AG09319 (cell line): ENCODE results near the gene SMIM45.
"Not testable (repeated sequence)": the region's sequence is repeated elsewhere in the genome, so short reads cannot be mapped to it uniquely, and the experiment has no call there.

ENCODE experiments used
- DNase-seq: peaks from one replicate; pipeline ENCODE4 v3.0.0-alpha.2; 2010; ENCODE audit warnings: low read depth; ENCODE audit errors: extremely low read depth
- TF ChIP-seq, protein P1 (sequence below): IDR thresholded peaks from 2 replicates; pipeline ENCODE4 v1.5.1; 2011; ENCODE audit warnings: low read depth, mild to moderate bottlenecking, inconsistent platforms, low read length, moderate library complexity

SMIM45 gene

DNA sequence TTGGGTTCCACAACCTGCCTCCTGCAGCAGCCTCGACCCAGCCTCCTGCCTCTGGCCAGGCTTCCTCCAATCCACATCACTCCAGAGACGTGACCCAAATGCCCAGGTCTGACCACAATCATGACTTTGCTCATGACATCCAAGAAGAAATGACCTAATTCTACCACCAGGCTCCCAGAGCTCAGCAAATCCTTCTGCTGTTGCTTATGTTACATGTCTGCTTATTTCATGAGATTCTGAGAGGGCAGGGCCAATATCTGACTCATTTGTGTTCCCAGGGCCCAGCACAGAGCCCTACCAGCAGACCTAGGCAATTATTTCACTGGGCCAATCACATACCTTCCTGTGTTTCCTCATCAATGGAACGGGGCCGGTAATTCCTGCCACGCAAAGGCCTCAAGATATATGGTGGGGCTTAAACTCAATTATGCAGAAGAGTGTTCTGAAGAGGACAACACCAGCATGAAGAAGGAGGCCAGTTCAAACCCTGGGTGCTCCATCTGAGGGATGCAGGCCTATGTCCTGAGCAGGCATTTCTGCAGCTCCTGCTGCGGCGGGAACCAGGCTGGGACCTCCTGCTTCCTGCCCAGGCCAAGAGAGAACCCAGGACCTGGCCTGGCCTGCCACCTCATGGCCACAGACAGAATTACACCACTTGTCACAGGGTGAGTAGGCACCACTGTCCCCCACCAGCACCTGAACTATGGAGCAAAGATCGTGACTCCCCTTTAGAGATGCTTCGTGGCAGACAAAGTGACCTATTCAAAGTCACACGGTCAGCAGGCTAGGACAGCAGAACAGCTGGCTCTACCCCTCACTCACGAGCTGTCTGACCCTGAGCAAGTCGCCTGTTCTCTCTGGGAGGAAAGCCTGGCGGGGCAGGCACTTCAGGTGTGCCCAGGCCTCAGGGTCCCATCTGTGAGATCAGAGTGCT lies 10.9 kb upstream of the SMIM45 start:
- TF ChIP-seq, protein P1, sequence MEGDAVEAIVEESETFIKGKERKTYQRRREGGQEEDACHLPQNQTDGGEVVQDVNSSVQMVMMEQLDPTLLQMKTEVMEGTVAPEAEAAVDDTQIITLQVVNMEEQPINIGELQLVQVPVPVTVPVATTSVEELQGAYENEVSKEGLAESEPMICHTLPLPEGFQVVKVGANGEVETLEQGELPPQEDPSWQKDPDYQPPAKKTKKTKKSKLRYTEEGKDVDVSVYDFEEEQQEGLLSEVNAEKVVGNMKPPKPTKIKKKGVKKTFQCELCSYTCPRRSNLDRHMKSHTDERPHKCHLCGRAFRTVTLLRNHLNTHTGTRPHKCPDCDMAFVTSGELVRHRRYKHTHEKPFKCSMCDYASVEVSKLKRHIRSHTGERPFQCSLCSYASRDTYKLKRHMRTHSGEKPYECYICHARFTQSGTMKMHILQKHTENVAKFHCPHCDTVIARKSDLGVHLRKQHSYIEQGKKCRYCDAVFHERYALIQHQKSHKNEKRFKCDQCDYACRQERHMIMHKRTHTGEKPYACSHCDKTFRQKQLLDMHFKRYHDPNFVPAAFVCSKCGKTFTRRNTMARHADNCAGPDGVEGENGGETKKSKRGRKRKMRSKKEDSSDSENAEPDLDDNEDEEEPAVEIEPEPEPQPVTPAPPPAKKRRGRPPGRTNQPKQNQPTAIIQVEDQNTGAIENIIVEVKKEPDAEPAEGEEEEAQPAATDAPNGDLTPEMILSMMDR: peak; percentile 84
- DNase-seq: peak; percentile 86

DNA sequence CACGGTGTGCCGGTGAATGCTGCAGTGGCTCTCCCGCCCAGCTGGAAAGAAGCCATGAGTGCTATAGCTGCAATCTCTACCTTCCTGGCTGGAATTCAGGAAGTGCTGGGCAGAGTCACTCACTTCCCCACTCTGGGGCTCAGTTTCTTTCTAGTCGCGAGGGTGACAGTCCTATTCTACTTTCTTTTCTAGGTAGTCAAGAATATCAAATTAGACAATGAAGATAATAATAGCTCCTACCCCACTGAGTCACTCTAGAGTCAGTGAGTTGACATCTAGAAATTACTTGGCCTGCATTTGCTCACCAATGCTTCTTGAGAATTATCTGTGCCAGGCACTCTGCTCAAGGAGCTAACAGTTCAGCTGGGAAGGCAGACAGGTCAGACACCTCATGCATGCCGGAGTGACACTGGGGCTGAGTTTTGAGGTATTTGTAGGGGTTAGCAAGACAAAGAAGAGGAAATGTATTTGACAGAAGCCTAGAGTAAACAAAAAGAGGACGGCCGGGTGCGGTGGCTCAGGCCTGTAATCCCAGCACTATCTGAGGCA lies 8.2 kb upstream of the SMIM45 start:
- TF ChIP-seq, protein P1: no peak
- no peak for DNase-seq

DNA sequence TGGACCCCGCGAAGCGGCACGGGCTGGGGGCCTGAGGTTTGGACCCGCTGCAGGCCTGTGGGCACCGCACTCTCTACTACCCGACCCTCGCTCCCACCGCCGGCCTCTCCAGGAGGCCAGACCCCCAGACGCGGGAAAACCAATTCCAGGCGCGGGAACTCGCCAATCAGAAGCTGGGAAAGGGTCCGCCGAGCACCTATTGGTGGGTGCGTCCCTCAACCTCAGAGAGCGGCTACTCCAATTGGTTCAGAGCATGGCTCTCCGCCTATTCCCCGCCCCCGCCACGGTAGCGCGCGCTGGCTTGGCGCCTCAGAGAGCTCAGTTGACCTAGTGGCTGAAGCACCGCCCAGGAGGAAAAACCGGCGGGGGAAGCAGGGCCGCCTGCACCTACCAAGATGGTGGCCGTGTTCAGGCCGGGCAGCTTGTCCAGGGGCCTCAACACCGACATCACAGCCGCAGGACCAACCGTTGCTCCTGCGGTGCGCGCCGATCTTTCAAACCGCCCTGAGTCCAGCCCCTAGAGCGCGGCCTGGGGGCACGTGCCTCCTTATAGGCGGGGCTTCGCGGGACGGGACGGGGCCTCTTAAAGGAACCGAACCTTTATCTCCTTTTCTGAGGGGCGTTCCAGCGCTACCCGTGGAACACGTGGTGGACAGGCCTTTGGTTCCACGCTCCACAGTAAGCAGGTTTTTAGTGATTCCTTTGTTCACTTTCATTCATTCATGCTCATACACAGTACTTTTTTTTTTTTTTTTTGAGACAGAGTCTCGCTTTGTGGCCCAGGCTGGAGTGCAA lies 5.1 kb upstream of the SMIM45 start, which contains the start of gene CENPM:
CENPM (minus strand) TSS at position 524 of the 795 bp plus-strand sequence; CDS start at position 448, 76 bp downstream.
- TF ChIP-seq, protein P1: no peak
- DNase-seq: peak; percentile 62

DNA sequence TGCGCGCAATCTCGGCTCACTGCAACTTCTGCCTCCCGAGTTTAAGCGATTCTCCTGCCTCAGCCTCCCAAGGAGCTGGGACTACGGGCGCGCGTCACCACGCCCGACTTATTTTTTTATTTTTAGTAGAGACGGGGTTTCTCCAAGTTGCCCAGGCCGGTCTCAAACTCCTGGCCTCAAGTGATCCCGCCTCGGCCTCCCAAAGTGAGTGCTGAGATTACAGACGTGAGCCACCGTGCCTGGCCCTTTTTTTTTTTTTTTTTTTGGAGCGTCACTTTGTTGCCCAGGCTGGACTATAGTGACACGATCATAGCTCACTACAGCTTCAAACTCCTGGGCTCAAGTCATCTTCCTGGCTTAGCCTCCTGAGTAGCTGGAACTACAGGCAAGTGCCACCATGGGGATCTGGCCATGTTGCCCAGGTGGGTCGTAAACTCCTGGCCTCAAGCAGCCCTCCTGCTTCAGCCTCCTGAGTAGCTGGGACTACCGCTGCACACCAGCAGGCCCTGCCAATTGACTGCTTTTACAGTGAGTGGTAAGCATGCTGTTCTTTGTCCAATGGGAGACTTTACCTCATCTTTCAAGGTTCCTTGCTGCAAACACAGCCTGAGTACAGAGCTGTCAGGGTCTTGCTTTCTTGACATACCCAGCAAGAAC lies 4.4 kb upstream of the SMIM45 start:
- TF ChIP-seq, protein P1: no peak
- DNase-seq: no peak

DNA sequence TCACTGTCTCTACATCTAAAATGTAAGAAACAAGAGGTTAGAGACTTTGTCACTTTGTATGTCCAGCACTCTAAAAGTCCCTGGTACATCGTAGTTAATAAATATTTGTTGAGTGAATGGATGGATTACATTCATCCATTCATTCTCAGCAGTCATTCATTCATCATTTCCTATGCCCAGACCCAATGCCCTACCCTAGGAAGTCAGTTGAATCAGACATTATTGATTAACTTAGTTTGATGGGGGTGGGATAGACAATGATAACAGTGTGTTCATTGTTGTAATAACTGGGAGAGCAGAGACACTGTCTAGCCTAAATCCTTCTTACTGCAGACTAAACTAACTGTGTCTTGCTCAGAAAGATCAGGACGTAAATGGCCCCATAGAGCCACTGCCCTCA lies 3.8 kb upstream of the SMIM45 start:
- DNase-seq: no peak
- TF ChIP-seq, protein P1: no peak

DNA sequence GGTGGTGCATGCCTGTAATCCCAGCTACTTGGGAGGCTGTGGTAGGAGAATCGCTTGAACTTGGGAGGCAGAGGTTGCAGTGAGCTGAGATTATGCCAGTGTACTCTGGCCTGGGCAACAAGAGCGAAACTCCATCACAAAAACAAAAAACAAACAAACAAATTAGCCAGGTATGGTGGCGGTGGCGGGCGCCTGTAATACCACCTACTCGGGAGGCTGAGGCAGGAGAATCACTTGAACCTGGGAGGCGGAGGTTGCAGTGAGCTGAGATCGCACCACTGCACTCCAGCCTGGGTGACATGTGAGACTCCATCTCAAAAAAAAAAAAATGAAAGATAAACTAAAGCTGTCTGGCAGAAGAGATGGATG lies 3.0 kb upstream of the SMIM45 start:
- DNase-seq: not testable (repeated sequence)

DNA sequence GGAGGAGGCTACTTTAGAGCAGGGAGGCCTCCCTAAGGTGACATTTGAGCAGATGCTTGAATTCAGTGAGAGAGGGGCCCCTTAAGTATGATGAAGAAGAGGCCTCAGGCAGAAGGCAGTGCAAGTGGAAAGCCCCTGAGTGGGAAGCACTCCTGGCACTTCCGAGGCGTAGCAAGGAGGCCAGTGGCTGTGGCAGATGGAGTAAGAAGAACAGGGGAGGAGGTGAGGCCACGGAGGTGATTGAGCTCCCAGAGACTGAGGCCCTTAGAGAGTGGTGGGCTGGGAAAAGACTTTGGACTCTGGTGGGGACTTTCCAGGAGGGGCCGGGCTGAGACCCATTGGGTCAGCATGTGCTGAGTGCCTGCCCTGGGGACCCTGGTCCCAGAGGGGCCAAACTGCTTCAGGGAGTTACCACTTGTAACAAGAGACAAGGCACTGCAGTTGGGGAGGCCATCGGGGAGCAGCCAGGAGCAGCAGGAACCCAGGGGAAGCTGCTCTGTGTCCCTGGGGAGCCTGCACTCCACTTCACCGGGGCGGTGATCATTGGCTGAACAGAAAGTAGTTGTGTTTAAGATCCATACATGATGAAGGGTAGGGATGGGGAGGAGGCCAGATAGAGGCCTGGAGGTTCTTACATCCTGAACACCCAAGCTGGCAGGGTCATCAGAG lies 2.5 kb upstream of the SMIM45 start:
- DNase-seq: no peak
- TF ChIP-seq, protein P1: no peak
